Osteocyte (in vitro differentiated cells): ENCODE data around the gene TET2. TPM values are rescaled to one million over a fixed set of nuclear protein-coding genes. Genes with fewer than 3 reads are reported as not detected.

Experiments used
- DNase-seq: peaks from one replicate; pipeline ENCODE4 v3.0.0; 2021; ENCODE audit warnings: mixed read lengths; ENCODE audit not compliant: unreplicated experiment; ENCODE audit errors: extremely low spot score
- H3K27ac Mint-ChIP-seq: one replicate; pipeline ENCODE4 v1.8.0; 2021; ENCODE audit warnings: mild to moderate bottlenecking, mixed read lengths; ENCODE audit not compliant: unreplicated experiment
- H3K27me3 Mint-ChIP-seq: one replicate; pipeline ENCODE4 v1.8.0; 2021; ENCODE audit warnings: mixed read lengths; ENCODE audit not compliant: unreplicated experiment
- H3K36me3 Mint-ChIP-seq: one replicate; pipeline ENCODE4 v1.8.0; 2021; ENCODE audit warnings: mixed read lengths; ENCODE audit not compliant: unreplicated experiment
- H3K4me1 Mint-ChIP-seq: one replicate; pipeline ENCODE4 v1.8.0; 2021; ENCODE audit warnings: mixed read lengths; ENCODE audit not compliant: unreplicated experiment
- H3K4me3 Mint-ChIP-seq: one replicate; pipeline ENCODE4 v1.8.0; 2021; ENCODE audit warnings: mild to moderate bottlenecking, moderate library complexity, mixed read lengths; ENCODE audit not compliant: unreplicated experiment
- H3K9me3 Mint-ChIP-seq: one replicate; pipeline ENCODE4 v1.8.0; 2021; ENCODE audit warnings: mixed read lengths; ENCODE audit not compliant: unreplicated experiment
- CTCF ChIP-seq: fragments of 200-600 bp; sonication (generic); IDR thresholded peaks from 2 replicates; pipeline ENCODE4 v1.5.0; 2021; ENCODE audit warnings: antibody characterized with exemption, mild to moderate bottlenecking, moderate library complexity
- total RNA-seq: library from RNA; stranded (reverse); gene quantifications from 2 replicates; pipeline ENCODE4 v1.2.1, GENCODE V29; 2021

TET2 gene
- total RNA-seq, 1 donor from 2014 or later = 23.7 TPM

- no peak for DNase-seq
- no peak for TF ChIP-seq CTCF
- no peaks in the 10 kb centered on the region for H3K27me3 Mint-ChIP-seq
- H3K36me3 Mint-ChIP-seq = no peaks in the 10 kb centered on the region
- H3K9me3 Mint-ChIP-seq = no peaks in the 10 kb centered on the region
- no peak overlapping the region for H3K4me3 Mint-ChIP-seq
- H3K27ac Mint-ChIP-seq = no peak overlapping the region
- H3K4me1 Mint-ChIP-seq = no peaks in the 10 kb centered on the region
These were observed 7.0 kb upstream of the TET2 start for GRCh38 chr4:105139646-105140045.

GRCh38 chr4:105140684-105141490, 5.8 kb upstream of the TET2 start:
- TF ChIP-seq CTCF = peak; percentile 82
- Mint-ChIP-seq H3K27me3 (no peaks in the 10 kb centered on the region), H3K9me3 (no peaks in the 10 kb centered on the region), H3K27ac (no peak overlapping the region), H3K36me3 (no peaks in the 10 kb centered on the region), H3K4me1 (peaks cover 6% of the 10 kb centered on the region), H3K4me3 (no peak overlapping the region)
- no peak for DNase-seq

DNA sequence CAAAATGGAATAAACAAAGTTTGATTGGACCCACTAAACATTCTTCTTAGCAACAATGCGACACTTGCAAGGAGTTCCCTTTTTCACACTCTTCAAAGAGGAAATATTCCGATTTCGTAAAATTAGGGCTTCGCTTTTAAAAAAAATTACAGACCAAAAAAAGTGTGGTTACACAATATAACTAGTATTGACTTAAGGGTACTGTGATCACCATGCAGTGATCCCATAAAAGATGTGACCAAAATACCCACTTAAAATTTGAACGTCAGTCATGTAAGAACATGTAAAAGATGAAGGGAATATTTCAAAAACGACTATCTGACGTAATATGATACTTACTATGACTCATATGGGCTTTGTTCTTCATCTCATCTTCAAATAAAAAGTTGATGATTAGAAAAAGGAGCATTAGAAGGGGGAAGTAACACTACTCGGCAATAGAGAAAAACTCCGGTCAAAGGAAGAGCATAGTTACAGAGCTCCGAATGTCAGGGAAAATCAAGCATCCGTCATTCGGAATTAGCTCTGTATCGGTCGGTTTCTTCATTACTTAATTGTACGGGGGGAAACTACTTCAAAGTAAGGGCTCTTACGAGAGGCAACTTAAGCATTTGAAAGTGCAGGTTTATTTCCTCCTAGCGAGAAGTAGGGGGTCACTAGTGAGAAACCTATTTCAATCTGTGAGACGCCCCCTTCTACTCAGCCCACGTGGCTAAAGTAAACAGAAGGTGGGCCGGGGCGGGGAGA, 1.3 kb upstream of the TET2 start:
- Mint-ChIP-seq H3K4me1 (peaks cover 32% of the 10 kb centered on the region), H3K4me3 (peak overlapping the region; percentile 77), H3K27me3 (no peaks in the 10 kb centered on the region), H3K27ac (peak overlapping the region; percentile 59), H3K36me3 (no peaks in the 10 kb centered on the region), H3K9me3 (no peaks in the 10 kb centered on the region)
- TF ChIP-seq CTCF = no peak
- no peak for DNase-seq

DNA sequence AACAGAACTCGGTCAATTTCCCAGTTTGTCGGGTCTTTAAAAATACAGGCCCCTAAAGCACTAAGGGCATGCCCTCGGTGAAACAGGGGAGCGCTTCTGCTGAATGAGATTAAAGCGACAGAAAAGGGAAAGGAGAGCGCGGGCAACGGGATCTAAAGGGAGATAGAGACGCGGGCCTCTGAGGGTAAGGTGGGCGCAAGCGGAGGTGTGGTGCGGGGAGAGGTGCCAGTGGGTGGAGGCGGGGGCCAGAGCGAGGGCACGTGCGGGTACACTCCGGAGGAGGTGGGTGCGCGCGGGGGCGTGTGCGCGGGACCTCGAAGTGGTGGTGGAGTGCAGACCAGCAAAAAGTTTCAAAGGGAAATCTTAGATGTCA, 787 bp upstream of the TET2 start:
- Mint-ChIP-seq H3K9me3 (no peaks in the 10 kb centered on the region), H3K27me3 (no peaks in the 10 kb centered on the region), H3K4me1 (peaks cover 35% of the 10 kb centered on the region), H3K27ac (peak overlapping the region; percentile 59), H3K4me3 (peak overlapping the region; percentile 77), H3K36me3 (no peaks in the 10 kb centered on the region)
- no peak for DNase-seq
- TF ChIP-seq CTCF = no peak

DNA sequence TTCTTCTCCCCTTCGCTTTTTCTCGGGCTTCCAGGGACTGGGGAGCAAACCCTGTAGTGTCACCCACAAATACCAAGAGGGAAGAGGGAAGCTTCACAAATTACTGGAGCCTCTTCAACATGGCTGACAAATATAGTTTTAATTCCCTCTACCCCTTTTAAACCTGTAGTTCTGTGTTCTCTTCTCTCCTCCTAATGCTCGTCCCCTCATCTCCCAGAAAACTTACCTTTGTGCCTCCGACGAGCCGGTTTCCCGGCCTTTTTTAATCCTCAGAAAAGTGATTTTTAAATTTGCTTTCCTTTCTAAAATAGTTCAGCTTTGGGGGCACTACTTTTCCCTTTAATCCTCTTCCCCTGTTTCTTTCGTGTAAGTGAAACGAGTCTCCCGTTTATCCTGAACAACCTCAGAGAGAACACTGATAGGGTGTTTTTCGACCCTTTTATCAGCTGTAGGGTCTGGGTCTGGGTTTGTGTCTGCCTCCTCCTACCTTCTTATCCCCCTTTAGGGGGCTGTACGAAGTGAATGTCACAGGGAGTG, 408 bp downstream of the TET2 start:
- H3K9me3 Mint-ChIP-seq = no peaks in the 10 kb centered on the region
- TF ChIP-seq CTCF = no peak
- peak overlapping the region; percentile 96 for H3K27ac Mint-ChIP-seq
- DNase-seq = no peak
- H3K4me1 Mint-ChIP-seq = peaks cover 35% of the 10 kb centered on the region
- no peaks in the 10 kb centered on the region for H3K36me3 Mint-ChIP-seq
- no peaks in the 10 kb centered on the region for H3K27me3 Mint-ChIP-seq
- H3K4me3 Mint-ChIP-seq = peak overlapping the region; percentile 93
